Stimulated activated CD8-positive, alpha-beta memory T cell treated with anti-CD3 and anti-CD28 coated beads, Interleukin-7, amount 100 ng/mL, for 48 hours (primary cell): ENCODE data around the gene PPFIBP1.
"Not testable (repeated sequence)": the region's sequence is repeated elsewhere in the genome, so short reads cannot be mapped to it uniquely, and the experiment has no call there.

Experiments used
- DNase-seq, 2 donors: peaks; one replicate each; pipeline ENCODE4 v3.0.0-alpha.2; 2020; ENCODE audit warnings: low read depth in 1 of 2; ENCODE audit errors: extremely low read depth in 1 of 2

The PPFIBP1 gene

GRCh38 chr12:27588776-27589175, 64.8 kb downstream of the PPFIBP1 start:
- DNase-seq, result no peak

GRCh38 chr12:27589419-27589818, 65.4 kb downstream of the PPFIBP1 start:
- no peak for DNase-seq

- not testable (repeated sequence) for DNase-seq
These were observed 67.7 kb downstream of the PPFIBP1 start for GRCh38 chr12:27591698-27592097.

- no peak for DNase-seq
These were observed 68.5 kb downstream of the PPFIBP1 start for GRCh38 chr12:27592548-27592947.

- no peak for DNase-seq
These were observed 69.3 kb downstream of the PPFIBP1 start for GRCh38 chr12:27593266-27593665.

GRCh38 chr12:27595231-27595642, 71.2 kb downstream of the PPFIBP1 start:
- no peak for DNase-seq

GRCh38 chr12:27598866-27599265, 74.9 kb downstream of the PPFIBP1 start:
- DNase-seq, result not testable (repeated sequence)

GRCh38 chr12:27601056-27601828, 77.2 kb downstream of the PPFIBP1 start:
- DNase-seq, result not testable (repeated sequence)

- DNase-seq, result no peak
These were observed 78.5 kb downstream of the PPFIBP1 start for GRCh38 chr12:27602516-27602915.

- no peak for DNase-seq
These were observed 80.4 kb downstream of the PPFIBP1 start for GRCh38 chr12:27604431-27604830.

- no peak for DNase-seq
These were observed 83.0 kb downstream of the PPFIBP1 start for GRCh38 chr12:27606986-27607385.

GRCh38 chr12:27607591-27607990, 83.6 kb downstream of the PPFIBP1 start:
- no peak for DNase-seq

- DNase-seq, result no peak
These were observed 84.9 kb downstream of the PPFIBP1 start for GRCh38 chr12:27608890-27609289.

GRCh38 chr12:27610374-27610773, 86.4 kb downstream of the PPFIBP1 start:
- DNase-seq, result no peak

- DNase-seq, result no peak
These were observed 90.4 kb downstream of the PPFIBP1 start for GRCh38 chr12:27614386-27614785.

GRCh38 chr12:27614866-27615265, 90.9 kb downstream of the PPFIBP1 start:
- DNase-seq, result no peak

GRCh38 chr12:27615331-27615891, 91.4 kb downstream of the PPFIBP1 start:
- no peak for DNase-seq

GRCh38 chr12:27616356-27617142, 92.5 kb downstream of the PPFIBP1 start:
- no peak for DNase-seq

GRCh38 chr12:27618836-27619235, 94.8 kb downstream of the PPFIBP1 start:
- no peak for DNase-seq

- peak in 1 of 2 donors; percentile 3 for DNase-seq
These were observed 95.3 kb downstream of the PPFIBP1 start for GRCh38 chr12:27619308-27619707.

GRCh38 chr12:27620121-27620520, 96.1 kb downstream of the PPFIBP1 start:
- no peak for DNase-seq
